Peyer's patch (tissue), 4 donors: ENCODE measurements around the gene KRT72. TPM values are rescaled to one million over a fixed set of nuclear protein-coding genes. Genes with fewer than 3 reads are reported as not detected.

Experiments used
- DNase-seq, 3 donors: peaks; one replicate each; pipeline ENCODE4 v3.0.0-alpha.2; 2017 to 2019
- H3K27ac ChIP-seq, 4 donors: fragments of 200-600 bp; sonication (generic); one replicate each; pipeline ENCODE4 v1.5.1; 2016 to 2019
- H3K27me3 ChIP-seq, 2 donors: fragments of 200-600 bp; sonication (generic); one replicate each; pipeline ENCODE4 v1.5.1; 2019
- H3K36me3 ChIP-seq, 3 donors: fragments of 200-600 bp; sonication (generic); one replicate each; pipeline ENCODE4 v1.5.1; 2016 to 2019
- H3K4me1 ChIP-seq, 4 donors: fragments of 200-600 bp; sonication (generic); one replicate each; pipeline ENCODE4 v1.5.1; 2016 to 2019
- H3K4me3 ChIP-seq, 4 donors: fragments of 200-600 bp; sonication (generic); 1 replicate in 3 of 4; 2 replicates in 1 of 4; pipeline ENCODE4 v1.5.1; 2016 to 2019; ENCODE audit warnings: mild to moderate bottlenecking in 1 of 4
- H3K9me3 ChIP-seq, 4 donors: fragments of 200-600 bp; sonication (generic); one replicate each; pipeline ENCODE4 v1.5.1; 2016 to 2019; ENCODE audit warnings: mild to moderate bottlenecking in 1 of 4
- CTCF ChIP-seq, 6 experiments: fragments of 450-650 bp in 4 of 6; fragments of 200-600 bp in 2 of 6; sonication (generic) in 1 of 6; IDR thresholded peaks; one replicate each; pipeline ENCODE4 v1.5.1; 2017 to 2019; ENCODE audit warnings: antibody characterized with exemption in 6 of 6, mild to moderate bottlenecking in 3 of 6, moderate library complexity in 1 of 6
- POLR2A ChIP-seq, 2 donors: fragments of 450-650 bp; IDR thresholded peaks; one replicate each; pipeline ENCODE4 v1.5.1; 2017; ENCODE audit warnings: antibody characterized with exemption in 2 of 2, mild to moderate bottlenecking in 2 of 2, moderate library complexity in 2 of 2
- total RNA-seq, 4 donors: library from RNA; depleted of rRNA; stranded (reverse); fragments of >200 nt; gene quantifications; one replicate each; pipeline ENCODE4 v1.1.0, GENCODE V29; 2016

The KRT72 gene
- total RNA-seq, 4 donors from 2014 or later: 1.1 to 4.5 (median 2.3) TPM; not detected in 1

GRCh38 chr12:52587563-52587962 lies 13.7 kb downstream of the KRT72 start:
- Histone ChIP-seq H3K27me3 (no peaks in the 10 kb centered on the region), H3K4me3 (no peak overlapping the region), H3K9me3 (no peaks in the 10 kb centered on the region), H3K27ac (no peak overlapping the region), H3K36me3 (no peaks in the 10 kb centered on the region), H3K4me1 (no peaks in the 10 kb centered on the region)
- TF ChIP-seq CTCF (IDR thresholded peaks at IDR 0.05): no peak
- no peak for TF ChIP-seq POLR2A (IDR thresholded peaks at IDR 0.05)
- no peak for DNase-seq

GRCh38 chr12:52585946-52586345 lies 15.3 kb downstream of the KRT72 start:
- H3K4me1 ChIP-seq: no peaks in the 10 kb centered on the region
- no peaks in the 10 kb centered on the region for H3K36me3 ChIP-seq
- TF ChIP-seq POLR2A (IDR thresholded peaks at IDR 0.05) (no peak), CTCF (IDR thresholded peaks at IDR 0.05) (no peak)
- no peak overlapping the region for H3K27ac ChIP-seq
- no peak overlapping the region for H3K4me3 ChIP-seq
- DNase-seq: no peak
- no peaks in the 10 kb centered on the region for H3K27me3 ChIP-seq
- H3K9me3 ChIP-seq: no peaks in the 10 kb centered on the region

GRCh38 chr12:52585066-52585465 lies 16.2 kb downstream of the KRT72 start:
- H3K27ac ChIP-seq: no peak overlapping the region
- no peak overlapping the region for H3K4me3 ChIP-seq
- DNase-seq: no peak
- no peaks in the 10 kb centered on the region for H3K36me3 ChIP-seq
- no peak for TF ChIP-seq POLR2A (IDR thresholded peaks at IDR 0.05)
- TF ChIP-seq CTCF (IDR thresholded peaks at IDR 0.05): no peak
- no peaks in the 10 kb centered on the region for H3K9me3 ChIP-seq
- H3K27me3 ChIP-seq: no peaks in the 10 kb centered on the region
- no peaks in the 10 kb centered on the region for H3K4me1 ChIP-seq

- Histone ChIP-seq H3K27me3 (no peaks in the 10 kb centered on the region), H3K27ac (no peak overlapping the region), H3K4me3 (no peak overlapping the region), H3K4me1 (no peaks in the 10 kb centered on the region), H3K36me3 (no peaks in the 10 kb centered on the region), H3K9me3 (no peaks in the 10 kb centered on the region)
- TF ChIP-seq CTCF (IDR thresholded peaks at IDR 0.05): no peak
- TF ChIP-seq POLR2A (IDR thresholded peaks at IDR 0.05): no peak
- DNase-seq: no peak
Measured at GRCh38 chr12:52584156-52584682, 17.0 kb downstream of the KRT72 start.

- no peak overlapping the region for H3K27ac ChIP-seq
- no peaks in the 10 kb centered on the region for H3K36me3 ChIP-seq
- DNase-seq: peak; percentile 25 to 78 (median 72)
- H3K9me3 ChIP-seq: no peaks in the 10 kb centered on the region
- H3K27me3 ChIP-seq: no peaks in the 10 kb centered on the region
- no peaks in the 10 kb centered on the region for H3K4me1 ChIP-seq
- no peak overlapping the region for H3K4me3 ChIP-seq
- no peak for TF ChIP-seq POLR2A (IDR thresholded peaks at IDR 0.05)
- peak in 4 of 6 experiments; percentile 50 to 83 (median 82) for TF ChIP-seq CTCF (IDR thresholded peaks at IDR 0.05)
Measured at GRCh38 chr12:52582971-52583456, 18.2 kb downstream of the KRT72 start.

GRCh38 chr12:52582486-52582885 lies 18.8 kb downstream of the KRT72 start:
- no peak overlapping the region for H3K27ac ChIP-seq
- H3K4me1 ChIP-seq: no peaks in the 10 kb centered on the region
- TF ChIP-seq CTCF (IDR thresholded peaks at IDR 0.05) (no peak), POLR2A (IDR thresholded peaks at IDR 0.05) (no peak)
- H3K36me3 ChIP-seq: no peaks in the 10 kb centered on the region
- H3K27me3 ChIP-seq: no peaks in the 10 kb centered on the region
- DNase-seq: no peak
- no peaks in the 10 kb centered on the region for H3K9me3 ChIP-seq
- no peak overlapping the region for H3K4me3 ChIP-seq
